ENCODE measurements around the gene VWA5B2.

DNA sequence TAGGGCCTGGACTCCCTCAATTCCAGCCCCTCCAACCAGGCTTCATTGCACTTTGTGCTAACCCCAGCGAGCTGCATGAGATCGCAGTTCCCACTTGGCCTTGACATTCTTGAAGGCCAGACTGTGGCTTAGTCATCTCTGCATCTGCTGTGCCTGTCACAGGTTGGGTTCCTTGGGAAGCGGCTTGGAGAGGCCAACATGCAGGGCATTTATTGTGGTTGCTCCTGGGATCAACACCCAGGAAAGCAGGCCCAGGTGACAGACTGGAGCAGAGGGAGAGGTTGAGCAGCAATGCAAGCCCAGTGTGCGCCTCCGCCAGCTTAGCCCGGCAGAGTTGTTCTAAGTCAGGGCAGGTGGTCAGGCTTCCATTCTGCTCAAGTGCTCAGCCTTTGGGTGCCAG, 32.8 kb upstream of the VWA5B2 start:
- no peak for TF ChIP-seq GATA3 (IDR thresholded peaks at IDR 0.05; ENCODE audit: low read depth, low read length)
- no peak for TF ChIP-seq GATA2 (IDR thresholded peaks at IDR 0.05; ENCODE audit: low read depth, low read length)
